Measurements from ENCODE around the gene TENM4. TPM values are rescaled to one million over a fixed set of nuclear protein-coding genes. Genes with fewer than 3 reads are reported as not detected.

Gene TENM4
- total RNA-seq, 4 donors from 2014 or later, result 0.02 to 0.82 (median 0.23) TPM

- Histone ChIP-seq H3K4me1 (no peaks in the 10 kb centered on the region), H3K27me3 (no peaks in the 10 kb centered on the region), H3K9me3 (no peaks in the 10 kb centered on the region), H3K36me3 (no peaks in the 10 kb centered on the region), H3K4me3 (no peak overlapping the region), H3K27ac (no peak overlapping the region)
- intact Hi-C loops (cut with DNase I; ENCODE audit: low total_unique reads) (no loop called here), in situ Hi-C loops (cut with MboI; ENCODE audit: low sequenced_read_pairs in 4 of 4) (loop anchor here in 2 of 4 donors (25.0 kb wide), 2 partner anchors 403 to 428 kb away; no protein-coding TSS in a partner anchor)
- DNase-seq (no peak), ATAC-seq (no peak)
- TF ChIP-seq, protein P1, sequence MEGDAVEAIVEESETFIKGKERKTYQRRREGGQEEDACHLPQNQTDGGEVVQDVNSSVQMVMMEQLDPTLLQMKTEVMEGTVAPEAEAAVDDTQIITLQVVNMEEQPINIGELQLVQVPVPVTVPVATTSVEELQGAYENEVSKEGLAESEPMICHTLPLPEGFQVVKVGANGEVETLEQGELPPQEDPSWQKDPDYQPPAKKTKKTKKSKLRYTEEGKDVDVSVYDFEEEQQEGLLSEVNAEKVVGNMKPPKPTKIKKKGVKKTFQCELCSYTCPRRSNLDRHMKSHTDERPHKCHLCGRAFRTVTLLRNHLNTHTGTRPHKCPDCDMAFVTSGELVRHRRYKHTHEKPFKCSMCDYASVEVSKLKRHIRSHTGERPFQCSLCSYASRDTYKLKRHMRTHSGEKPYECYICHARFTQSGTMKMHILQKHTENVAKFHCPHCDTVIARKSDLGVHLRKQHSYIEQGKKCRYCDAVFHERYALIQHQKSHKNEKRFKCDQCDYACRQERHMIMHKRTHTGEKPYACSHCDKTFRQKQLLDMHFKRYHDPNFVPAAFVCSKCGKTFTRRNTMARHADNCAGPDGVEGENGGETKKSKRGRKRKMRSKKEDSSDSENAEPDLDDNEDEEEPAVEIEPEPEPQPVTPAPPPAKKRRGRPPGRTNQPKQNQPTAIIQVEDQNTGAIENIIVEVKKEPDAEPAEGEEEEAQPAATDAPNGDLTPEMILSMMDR (IDR thresholded peaks at IDR 0.05 in 4 of 5, conservative IDR thresholded peaks at IDR 0.05 in 1 of 5), result no peak
- TF ChIP-seq POLR2A (IDR thresholded peaks at IDR 0.05), result no peak
Observed at GRCh38 chr11:78659326-78660270, 781.2 kb downstream of the TENM4 start.

DNA sequence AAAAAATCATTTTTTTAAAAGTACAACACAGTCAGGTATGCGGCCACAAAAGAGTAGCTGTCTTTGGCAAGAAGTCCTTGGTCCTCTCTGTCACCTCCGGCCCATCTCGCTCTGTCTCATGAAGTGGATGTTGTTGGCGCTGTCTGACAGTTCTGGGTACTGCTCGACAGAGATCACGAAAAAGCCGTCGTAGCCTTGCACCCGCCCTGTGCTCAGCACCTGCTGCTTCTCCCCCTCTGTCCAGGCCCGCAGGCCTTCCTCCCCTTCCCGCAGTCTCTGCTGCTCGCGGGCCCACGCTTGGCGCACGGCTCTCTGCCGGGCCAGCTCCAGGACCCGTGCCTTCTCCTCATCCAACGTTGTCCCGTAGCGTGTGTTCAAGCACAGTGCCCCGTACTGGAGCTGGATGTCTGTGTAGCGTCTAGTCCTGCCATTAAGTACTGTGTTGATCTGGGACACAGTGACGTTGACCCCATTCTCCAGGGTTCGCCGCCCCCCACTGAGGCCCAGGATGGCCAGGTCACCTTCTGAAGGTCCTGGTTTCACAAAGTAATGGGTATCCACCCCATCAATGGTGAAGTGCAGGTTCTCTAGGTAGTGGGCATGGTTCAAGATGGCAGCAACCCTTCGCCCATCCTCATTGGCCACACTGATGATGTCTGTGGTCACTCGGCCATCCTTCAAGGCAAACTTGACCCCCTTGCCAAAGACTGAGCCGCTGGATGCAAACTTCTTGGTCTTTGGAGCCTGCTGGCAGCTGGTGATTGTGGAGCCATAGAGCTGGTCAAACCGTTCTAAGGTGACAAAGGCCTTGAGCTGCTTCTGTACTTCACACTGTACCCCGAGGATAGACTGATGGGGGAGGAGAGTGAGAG lies 782.6 kb downstream of the TENM4 start:
- no peak for DNase-seq
- Histone ChIP-seq H3K36me3 (no peaks in the 10 kb centered on the region), H3K27me3 (no peaks in the 10 kb centered on the region), H3K9me3 (no peaks in the 10 kb centered on the region), H3K27ac (no peak overlapping the region), H3K4me1 (no peaks in the 10 kb centered on the region), H3K4me3 (no peak overlapping the region)
- ATAC-seq, result no peak
- in situ Hi-C loops (cut with MboI; ENCODE audit: low sequenced_read_pairs in 4 of 4), result loop anchor here in 2 of 4 donors (25.0 kb wide), 2 partner anchors 404 to 429 kb away; no protein-coding TSS in a partner anchor
- intact Hi-C loops (cut with DNase I; ENCODE audit: low total_unique reads), result no loop called here
- TF ChIP-seq, protein P1 (IDR thresholded peaks at IDR 0.05 in 4 of 5, conservative IDR thresholded peaks at IDR 0.05 in 1 of 5), result no peak
- no peak for TF ChIP-seq POLR2A (IDR thresholded peaks at IDR 0.05)

- H3K4me3 ChIP-seq, result no peak overlapping the region
- H3K27me3 ChIP-seq, result no peaks in the 10 kb centered on the region
- no peaks in the 10 kb centered on the region for H3K4me1 ChIP-seq
- H3K9me3 ChIP-seq, result no peaks in the 10 kb centered on the region
- no peak overlapping the region for H3K27ac ChIP-seq
- in situ Hi-C loops (cut with MboI; ENCODE audit: low sequenced_read_pairs in 4 of 4) (loop anchor here in 2 of 4 donors (25.0 kb wide), 2 partner anchors 405 to 430 kb away; no protein-coding TSS in a partner anchor), intact Hi-C loops (cut with DNase I; ENCODE audit: low total_unique reads) (no loop called here)
- no peak for ATAC-seq
- TF ChIP-seq, protein P1 (IDR thresholded peaks at IDR 0.05 in 4 of 5, conservative IDR thresholded peaks at IDR 0.05 in 1 of 5), result no peak
- no peak for DNase-seq
- H3K36me3 ChIP-seq, result no peaks in the 10 kb centered on the region
Observed at GRCh38 chr11:78657441-78657840, 783.4 kb downstream of the TENM4 start.

- intact Hi-C loops (cut with DNase I; ENCODE audit: low total_unique reads), result no loop called here
- Histone ChIP-seq H3K36me3 (no peaks in the 10 kb centered on the region), H3K27ac (no peak overlapping the region), H3K27me3 (no peaks in the 10 kb centered on the region), H3K4me1 (no peaks in the 10 kb centered on the region), H3K4me3 (no peak overlapping the region), H3K9me3 (no peaks in the 10 kb centered on the region)
- in situ Hi-C loops (cut with MboI; ENCODE audit: low sequenced_read_pairs in 4 of 4), result loop anchor here in 2 of 4 donors (25.0 kb wide), 2 partner anchors 405 to 430 kb away; no protein-coding TSS in a partner anchor
- no peak for TF ChIP-seq POLR2A (IDR thresholded peaks at IDR 0.05)
- TF ChIP-seq, protein P1 (IDR thresholded peaks at IDR 0.05 in 4 of 5, conservative IDR thresholded peaks at IDR 0.05 in 1 of 5), result no peak
- ATAC-seq (no peak), DNase-seq (no peak)
Observed at GRCh38 chr11:78656984-78657383, 783.8 kb downstream of the TENM4 start.

Measured in gastrocnemius medialis (tissue), 4 donors.